Nephron progenitor cell (in vitro differentiated cells): Measurements from ENCODE around the gene RBP3.

Experiments
- DNase-seq: peaks from one replicate; pipeline ENCODE4 v3.0.0; 2021
- H3K27ac Mint-ChIP-seq: 2 replicates; pipeline ENCODE4 v1.8.0; 2021; ENCODE audit warnings: mild to moderate bottlenecking, moderate library complexity, mixed read lengths
- H3K27me3 Mint-ChIP-seq: 2 replicates; pipeline ENCODE4 v1.8.0; 2021; ENCODE audit warnings: mild to moderate bottlenecking, low read depth, mixed read lengths; ENCODE audit not compliant: poor library complexity
- H3K36me3 Mint-ChIP-seq: 2 replicates; pipeline ENCODE4 v1.8.0; 2021; ENCODE audit warnings: low read depth, mixed read lengths
- H3K4me1 Mint-ChIP-seq: 2 replicates; pipeline ENCODE4 v1.8.0; 2021; ENCODE audit warnings: mixed read lengths
- H3K4me3 Mint-ChIP-seq: 2 replicates; pipeline ENCODE4 v1.8.0; 2021; ENCODE audit warnings: mild to moderate bottlenecking, moderate library complexity, mixed read lengths
- H3K9me3 Mint-ChIP-seq: 2 replicates; pipeline ENCODE4 v1.8.0; 2021; ENCODE audit warnings: mild to moderate bottlenecking, moderate library complexity, mixed read lengths
- CTCF ChIP-seq: fragments of 200-600 bp; sonication (generic); IDR thresholded peaks from 2 replicates; pipeline ENCODE4 v1.5.0; 2021; ENCODE audit warnings: antibody characterized with exemption

RBP3 gene

GRCh38 chr10:47303105-47303504, 45.1 kb upstream of the RBP3 start:
- H3K27ac Mint-ChIP-seq: no peak overlapping the region
- no peaks in the 10 kb centered on the region for H3K9me3 Mint-ChIP-seq
- peaks cover 19% of the 10 kb centered on the region for H3K4me1 Mint-ChIP-seq
- H3K36me3 Mint-ChIP-seq: no peaks in the 10 kb centered on the region
- TF ChIP-seq CTCF: no peak
- DNase-seq: no peak
- H3K27me3 Mint-ChIP-seq: peaks cover 70% of the 10 kb centered on the region
- H3K4me3 Mint-ChIP-seq: no peak overlapping the region

- DNase-seq: no peak
- Mint-ChIP-seq H3K9me3 (no peaks in the 10 kb centered on the region), H3K27me3 (peaks cover 64% of the 10 kb centered on the region), H3K27ac (no peak overlapping the region), H3K4me1 (peaks cover 17% of the 10 kb centered on the region), H3K36me3 (no peaks in the 10 kb centered on the region), H3K4me3 (no peak overlapping the region)
- no peak for TF ChIP-seq CTCF
Measured at GRCh38 chr10:47303866-47304265, 44.3 kb upstream of the RBP3 start.

GRCh38 chr10:47305566-47305965, 42.6 kb upstream of the RBP3 start:
- Mint-ChIP-seq H3K36me3 (no peaks in the 10 kb centered on the region), H3K9me3 (no peaks in the 10 kb centered on the region), H3K4me1 (peaks cover 11% of the 10 kb centered on the region), H3K27me3 (peaks cover 51% of the 10 kb centered on the region), H3K4me3 (no peak overlapping the region), H3K27ac (no peak overlapping the region)
- no peak for TF ChIP-seq CTCF
- no peak for DNase-seq

GRCh38 chr10:47306387-47307210, 41.6 kb upstream of the RBP3 start:
- no peak for DNase-seq
- Mint-ChIP-seq H3K27ac (no peak overlapping the region), H3K9me3 (no peaks in the 10 kb centered on the region), H3K36me3 (no peaks in the 10 kb centered on the region), H3K27me3 (peaks cover 40% of the 10 kb centered on the region), H3K4me1 (peaks cover 6% of the 10 kb centered on the region), H3K4me3 (no peak overlapping the region)
- TF ChIP-seq CTCF: no peak

- no peak for TF ChIP-seq CTCF
- DNase-seq: no peak
- no peak overlapping the region for H3K4me3 Mint-ChIP-seq
- no peaks in the 10 kb centered on the region for H3K36me3 Mint-ChIP-seq
- H3K9me3 Mint-ChIP-seq: no peaks in the 10 kb centered on the region
- H3K27me3 Mint-ChIP-seq: peaks cover 32% of the 10 kb centered on the region
- no peak overlapping the region for H3K27ac Mint-ChIP-seq
- peaks cover 6% of the 10 kb centered on the region for H3K4me1 Mint-ChIP-seq
Measured at GRCh38 chr10:47307381-47307780, 40.8 kb upstream of the RBP3 start.

GRCh38 chr10:47308775-47309174, 39.4 kb upstream of the RBP3 start:
- no peak overlapping the region for H3K27ac Mint-ChIP-seq
- no peaks in the 10 kb centered on the region for H3K36me3 Mint-ChIP-seq

More at GRCh38 chr10:47308775-47309174, 39.4 kb upstream of the RBP3 start:
- DNase-seq: no peak
- Mint-ChIP-seq H3K4me1 (peaks cover 6% of the 10 kb centered on the region), H3K9me3 (no peaks in the 10 kb centered on the region), H3K27me3 (peaks cover 21% of the 10 kb centered on the region), H3K4me3 (no peak overlapping the region)
- TF ChIP-seq CTCF: no peak
